Measurements from ENCODE around the gene RGS7.

RGS7 gene

DNA sequence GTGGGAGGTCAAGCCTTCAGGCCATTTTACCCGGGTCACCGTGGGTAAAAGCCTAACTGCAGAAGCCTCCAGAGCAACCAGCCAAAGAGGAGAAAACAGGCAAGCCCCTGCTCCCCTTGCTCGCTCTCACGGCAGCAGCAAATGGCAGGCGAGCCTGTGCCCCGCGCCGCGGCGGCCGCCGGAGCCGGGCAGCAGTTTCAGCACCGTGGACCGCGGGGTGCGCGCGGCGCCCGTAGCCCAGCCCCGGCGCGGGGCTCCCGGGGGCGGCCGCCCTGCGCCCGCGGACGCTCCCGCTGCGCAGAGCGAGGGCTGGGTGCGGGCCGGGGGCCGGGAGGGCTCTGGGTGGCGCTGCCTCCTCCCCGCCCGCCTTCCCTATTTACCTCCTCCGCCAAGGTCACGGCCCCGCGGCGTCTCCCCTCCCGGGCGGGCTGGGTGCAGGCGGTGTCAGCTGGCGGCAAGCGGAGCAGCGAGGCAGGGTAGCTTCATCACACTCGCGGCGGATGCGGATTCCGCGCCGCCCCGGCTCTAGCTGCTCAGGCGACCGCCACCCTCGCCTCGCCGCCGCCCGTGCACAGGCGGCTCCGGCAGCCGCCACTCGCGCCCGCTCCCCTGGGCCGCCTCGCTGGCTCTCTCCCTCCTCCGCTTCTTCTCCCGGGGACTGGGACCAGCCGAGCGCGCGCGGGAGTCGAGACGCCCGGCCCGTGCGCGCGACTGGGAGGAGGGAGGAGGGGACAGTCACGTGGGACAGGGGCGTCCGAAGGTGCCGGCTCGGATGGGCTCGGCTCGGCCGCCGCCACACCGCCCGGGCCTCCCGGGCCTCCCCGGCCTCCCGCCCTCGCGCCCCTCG, at the start of gene RGS7:
TSS of gene RGS7 (minus strand) at position 687 of the 847 bp plus-strand sequence.
- no peak for DNase-seq (ENCODE audit: low read depth)
- TF ChIP-seq, protein P1, sequence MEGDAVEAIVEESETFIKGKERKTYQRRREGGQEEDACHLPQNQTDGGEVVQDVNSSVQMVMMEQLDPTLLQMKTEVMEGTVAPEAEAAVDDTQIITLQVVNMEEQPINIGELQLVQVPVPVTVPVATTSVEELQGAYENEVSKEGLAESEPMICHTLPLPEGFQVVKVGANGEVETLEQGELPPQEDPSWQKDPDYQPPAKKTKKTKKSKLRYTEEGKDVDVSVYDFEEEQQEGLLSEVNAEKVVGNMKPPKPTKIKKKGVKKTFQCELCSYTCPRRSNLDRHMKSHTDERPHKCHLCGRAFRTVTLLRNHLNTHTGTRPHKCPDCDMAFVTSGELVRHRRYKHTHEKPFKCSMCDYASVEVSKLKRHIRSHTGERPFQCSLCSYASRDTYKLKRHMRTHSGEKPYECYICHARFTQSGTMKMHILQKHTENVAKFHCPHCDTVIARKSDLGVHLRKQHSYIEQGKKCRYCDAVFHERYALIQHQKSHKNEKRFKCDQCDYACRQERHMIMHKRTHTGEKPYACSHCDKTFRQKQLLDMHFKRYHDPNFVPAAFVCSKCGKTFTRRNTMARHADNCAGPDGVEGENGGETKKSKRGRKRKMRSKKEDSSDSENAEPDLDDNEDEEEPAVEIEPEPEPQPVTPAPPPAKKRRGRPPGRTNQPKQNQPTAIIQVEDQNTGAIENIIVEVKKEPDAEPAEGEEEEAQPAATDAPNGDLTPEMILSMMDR (IDR thresholded peaks at IDR 0.05; ENCODE audit: control insufficient read depth, insufficient read depth, low read depth, low read length, missing control alignments): no peak
- peak within 1 kb of the TSS; percentile 64 for H3K4me3 ChIP-seq (ENCODE audit: control insufficient read depth, low read depth, low read length)

DNA sequence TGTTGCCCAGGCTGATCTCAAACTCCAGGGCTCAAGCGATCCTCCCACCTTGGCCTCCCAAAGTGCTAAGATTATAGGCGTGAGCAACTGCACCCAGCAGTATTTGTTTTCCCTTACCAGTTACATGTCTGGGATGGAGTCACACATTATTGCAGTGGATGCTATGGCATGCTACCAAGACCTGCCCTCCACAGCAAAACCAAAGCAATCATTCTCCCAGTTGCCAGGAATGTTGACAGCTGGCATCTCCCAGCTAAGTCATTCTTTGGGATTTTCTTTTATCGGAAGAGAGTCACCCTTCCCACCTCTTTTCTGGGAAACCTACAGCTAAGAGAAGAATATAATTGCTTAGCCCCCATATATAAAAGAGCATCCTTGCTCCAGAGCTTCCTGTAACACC, 49.4 kb upstream of the RGS7 start:
- TF ChIP-seq, protein P1 (IDR thresholded peaks at IDR 0.05; ENCODE audit: control insufficient read depth, insufficient read depth, low read depth, low read length, missing control alignments): no peak
- DNase-seq (ENCODE audit: low read depth): no peak
- H3K4me3 ChIP-seq (ENCODE audit: control insufficient read depth, low read depth, low read length): no peak overlapping the region

DNA sequence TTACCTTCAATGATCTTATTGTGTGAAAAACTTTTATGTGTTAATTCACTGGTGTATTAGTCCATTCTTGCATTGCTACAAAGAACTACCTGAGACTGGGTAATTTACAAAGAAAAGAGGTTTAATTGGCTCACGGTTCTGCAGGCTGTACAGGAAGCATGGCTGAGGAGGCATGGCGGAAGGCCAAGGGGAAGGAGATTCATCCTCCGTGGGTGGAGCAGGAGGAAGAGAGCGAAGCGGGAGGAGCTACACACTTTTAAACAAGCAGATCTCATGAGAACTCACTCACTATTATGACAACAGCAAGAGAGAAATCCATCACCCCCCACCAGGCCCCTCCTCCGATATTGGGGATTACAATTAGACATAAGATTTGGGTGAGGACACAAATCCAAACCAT, 44.2 kb upstream of the RGS7 start:
- DNase-seq (ENCODE audit: low read depth): no peak
- TF ChIP-seq, protein P1 (IDR thresholded peaks at IDR 0.05; ENCODE audit: control insufficient read depth, insufficient read depth, low read depth, low read length, missing control alignments): no peak
- no peak overlapping the region for H3K4me3 ChIP-seq (ENCODE audit: control insufficient read depth, low read depth, low read length)

DNA sequence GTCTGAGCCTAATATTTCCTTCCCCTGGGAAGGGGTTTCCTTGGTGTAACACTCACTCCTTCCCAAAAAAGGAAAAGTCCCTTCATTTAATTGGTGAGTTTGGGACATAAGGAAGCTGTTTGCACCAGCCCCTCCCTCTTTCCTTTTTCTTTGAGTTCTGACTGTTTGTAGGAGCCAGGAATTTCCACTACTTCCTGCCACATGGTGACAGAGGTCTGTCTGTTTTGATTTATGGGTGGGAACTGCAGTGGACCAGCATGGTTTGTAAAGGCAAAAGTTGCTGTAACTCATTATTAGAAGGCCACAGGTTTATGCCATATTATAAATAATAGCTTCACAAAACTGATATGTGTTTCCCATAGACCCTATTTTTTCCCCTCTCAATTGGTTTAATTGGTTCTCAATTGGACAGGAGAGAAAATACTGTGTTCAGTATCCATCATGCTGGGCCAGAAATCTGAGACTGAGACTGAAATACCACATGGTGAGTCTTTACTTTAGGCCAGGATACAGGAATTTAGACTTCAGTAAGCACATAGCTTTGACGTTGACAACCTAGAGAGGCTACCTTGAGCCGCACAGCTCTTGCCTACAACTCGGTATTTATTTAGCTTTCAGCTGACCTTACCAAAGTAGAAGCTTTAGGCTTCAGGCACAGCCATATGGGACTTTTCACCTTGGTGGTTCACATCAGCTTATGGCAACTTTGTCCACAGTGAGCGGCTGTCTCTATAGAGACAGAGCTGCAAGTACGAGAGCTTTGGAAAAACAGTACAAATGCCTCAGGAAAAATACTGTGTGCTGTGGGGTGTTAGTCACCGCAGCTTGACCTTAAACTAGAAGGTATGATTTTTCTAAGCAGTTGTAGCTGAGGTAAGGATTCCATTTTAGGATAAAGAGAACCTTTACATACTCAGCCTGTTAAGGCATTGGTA, 40.0 kb upstream of the RGS7 start:
- TF ChIP-seq, protein P1 (IDR thresholded peaks at IDR 0.05; ENCODE audit: control insufficient read depth, insufficient read depth, low read depth, low read length, missing control alignments): no peak
- no peak for DNase-seq (ENCODE audit: low read depth)
- H3K4me3 ChIP-seq (ENCODE audit: control insufficient read depth, low read depth, low read length): no peak overlapping the region

DNA sequence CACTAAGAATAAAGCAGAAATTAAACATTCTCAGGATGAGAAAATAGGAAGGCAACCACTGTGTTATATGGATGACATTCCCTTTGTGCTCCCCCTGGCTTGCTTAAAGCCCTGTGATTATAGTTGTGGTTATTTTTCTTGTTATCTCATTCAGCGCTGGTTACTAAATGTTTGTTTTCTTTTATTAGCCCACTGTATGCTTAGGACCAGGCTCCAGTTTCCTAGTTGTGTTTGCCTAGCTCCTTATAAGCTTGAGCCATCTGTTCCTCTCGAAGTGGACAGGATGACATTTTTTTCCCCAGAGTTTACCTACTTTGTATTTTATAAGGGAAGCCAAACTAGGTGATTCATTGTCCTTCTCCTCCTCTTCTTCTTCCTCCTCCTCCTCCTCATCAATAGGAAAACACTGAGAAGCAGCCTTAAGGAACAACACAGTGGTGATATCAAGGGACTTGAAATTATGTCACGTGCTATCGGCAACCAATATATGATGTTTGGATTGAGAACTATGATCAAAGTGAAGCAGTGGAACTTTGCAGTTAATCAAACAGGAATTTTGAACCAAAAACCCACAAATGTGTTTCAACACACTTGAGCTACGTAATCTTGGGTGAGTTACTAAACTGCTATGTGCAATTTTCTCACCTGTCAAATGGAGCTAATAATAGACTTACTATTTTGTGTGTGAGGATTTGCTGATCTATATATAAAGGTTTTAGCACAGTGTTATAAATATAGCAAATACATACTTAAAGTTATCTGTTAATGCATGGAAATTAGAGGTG, 35.1 kb upstream of the RGS7 start:
- DNase-seq (ENCODE audit: low read depth): no peak
- H3K4me3 ChIP-seq (ENCODE audit: control insufficient read depth, low read depth, low read length): no peak overlapping the region
- TF ChIP-seq, protein P1 (IDR thresholded peaks at IDR 0.05; ENCODE audit: control insufficient read depth, insufficient read depth, low read depth, low read length, missing control alignments): no peak

DNA sequence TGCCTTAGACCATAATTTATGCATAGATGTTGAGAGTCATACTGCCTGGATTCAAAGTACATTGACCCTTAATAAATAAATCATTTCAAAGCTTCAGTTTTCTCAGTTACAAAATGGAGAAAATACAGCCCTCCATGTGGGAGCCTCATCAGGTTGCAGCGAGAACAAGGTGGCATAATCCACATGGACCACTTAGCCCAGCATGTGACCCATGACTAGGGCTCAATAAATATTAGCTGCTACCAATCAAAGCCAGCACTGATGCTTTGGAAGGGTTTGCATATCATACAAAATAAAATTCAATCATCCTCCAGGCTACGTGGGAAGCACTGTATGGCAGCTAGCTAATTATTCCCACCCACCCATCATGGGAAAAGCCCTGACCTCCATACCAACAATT, 33.5 kb upstream of the RGS7 start:
- TF ChIP-seq, protein P1 (IDR thresholded peaks at IDR 0.05; ENCODE audit: control insufficient read depth, insufficient read depth, low read depth, low read length, missing control alignments): no peak
- H3K4me3 ChIP-seq (ENCODE audit: control insufficient read depth, low read depth, low read length): no peak overlapping the region
- no peak for DNase-seq (ENCODE audit: low read depth)

Data from AG09309 (cell line).